B cell (primary cell): Measurements from ENCODE around the gene NUDCD3. TPM values are rescaled to one million over a fixed set of nuclear protein-coding genes. Genes with fewer than 3 reads are reported as not detected.

Source experiments
- ATAC-seq: fragments of 200-7000 bp; cut with Tn5 transposase; one replicate; pipeline ENCODE4 v1.10.0; 2021; ENCODE audit warnings: low read depth, mild to moderate bottlenecking, moderate number of reproducible peaks, moderate library complexity
- CTCF ChIA-PET: fragments of 350-600 bp; sonication (Branson Sonifier 250); formaldehyde crosslinking; loops from one replicate; lab custom pipeline; 2021; ENCODE audit warnings: antibody characterized with exemption, inconsistent platforms; lab: Charles Lee
- POLR2A ChIA-PET: fragments of 350-600 bp; sonication (Branson Sonifier 250); formaldehyde crosslinking; loops from one replicate; lab custom pipeline; 2021; ENCODE audit warnings: antibody characterized with exemption; lab: Charles Lee
- DNase-seq: peaks from one replicate; pipeline ENCODE4 v3.0.0; 2013
- H2AFZ ChIP-seq: 2 replicates; pipeline ENCODE4 v1.6.1; 2012; ENCODE audit warnings: mild to moderate bottlenecking, low read depth, low read length; ENCODE audit not compliant: insufficient read depth, poor library complexity, severe bottlenecking
- H3K27ac ChIP-seq, 2 donors: 1 replicate in 1 of 2; 2 replicates in 1 of 2; pipeline ENCODE4 v1.5.1; 2012 to 2013; ENCODE audit warnings: low read length in 2 of 2, mild to moderate bottlenecking in 2 of 2, moderate library complexity in 1 of 2
- H3K27me3 ChIP-seq, 4 experiments: fragments of 200-600 bp in 1 of 4; sonication (generic) in 1 of 4; replicated peaks in 1 of 4; 1 replicate in 2 of 4; 2 replicates in 2 of 4; pipeline versions ENCODE4 v1.6.1 to v1.7.0; 2013 to 2016; ENCODE audit warnings: low read length in 3 of 4, mild to moderate bottlenecking in 2 of 4, mixed read lengths in 1 of 4, moderate library complexity in 1 of 4; ENCODE audit not compliant: insufficient read depth in 4 of 4, control insufficient read depth in 3 of 4; ENCODE audit errors: control extremely low read depth in 1 of 4
- H3K36me3 ChIP-seq, 2 experiments: replicated peaks in 1 of 2; 1 replicate in 1 of 2; 2 replicates in 1 of 2; pipeline versions ENCODE4 v1.6.1 to v1.7.1; 2013; ENCODE audit warnings: low read length in 1 of 2; ENCODE audit not compliant: insufficient read depth in 2 of 2, control insufficient read depth in 1 of 2; ENCODE audit errors: control extremely low read depth in 1 of 2, extremely low read depth in 1 of 2
- H3K4me1 ChIP-seq, 2 donors: fragments of 200-600 bp in 1 of 2; sonication (generic) in 1 of 2; 1 replicate in 1 of 2; 2 replicates in 1 of 2; pipeline versions ENCODE4 v1.5.1 to v1.6.1; 2013 to 2017; ENCODE audit warnings: low read length in 2 of 2; ENCODE audit not compliant: control insufficient read depth in 2 of 2, insufficient read depth in 2 of 2
- H3K4me2 ChIP-seq: replicated peaks from 2 replicates; pipeline ENCODE3; 2012; ENCODE audit warnings: mild to moderate bottlenecking, low read depth, low read length; ENCODE audit not compliant: poor library complexity, severe bottlenecking
- H3K4me3 ChIP-seq, 5 experiments: fragments of 200-600 bp in 1 of 5; sonication (generic) in 1 of 5; 1 replicate in 3 of 5; 2 replicates in 2 of 5; pipeline versions ENCODE4 v1.5.1 to v1.7.0; 2011 to 2016; ENCODE audit warnings: low read length in 4 of 5, mild to moderate bottlenecking in 4 of 5, low read depth in 2 of 5, control low read depth in 1 of 5, moderate library complexity in 1 of 5; ENCODE audit not compliant: insufficient read depth in 1 of 5; ENCODE audit errors: control extremely low read depth in 1 of 5, extremely low read depth in 1 of 5
- H3K79me2 ChIP-seq: fragments of 200-600 bp; sonication (generic); one replicate; pipeline ENCODE4 v1.6.0; 2016; ENCODE audit warnings: low read length; ENCODE audit not compliant: control insufficient read depth, insufficient read depth
- H3K9ac ChIP-seq: fragments of 200-600 bp; sonication (generic); 2 replicates; pipeline ENCODE4 v1.6.1; 2017; ENCODE audit warnings: mild to moderate bottlenecking, low read length, moderate library complexity
- H3K9me3 ChIP-seq, 3 donors: one replicate each; pipeline versions ENCODE4 v1.6.1 to v1.7.1; 2013; ENCODE audit warnings: low read length in 2 of 3; ENCODE audit not compliant: control insufficient read depth in 2 of 3, insufficient read depth in 1 of 3; ENCODE audit errors: control extremely low read depth in 1 of 3
- H4K20me1 ChIP-seq: 2 replicates; pipeline ENCODE4 v1.6.0; 2012; ENCODE audit warnings: mild to moderate bottlenecking, low read length; ENCODE audit not compliant: insufficient read depth, control insufficient read depth, poor library complexity, severe bottlenecking
- H3K27ac Mint-ChIP-seq: one replicate; pipeline ENCODE4 v1.8.0; 2021; ENCODE audit warnings: mixed read lengths
- H3K27me3 Mint-ChIP-seq: one replicate; pipeline ENCODE4 v1.8.0; 2021; ENCODE audit warnings: mixed read lengths
- H3K4me1 Mint-ChIP-seq: one replicate; pipeline ENCODE4 v1.8.0; 2021; ENCODE audit warnings: mixed read lengths
- H3K4me3 Mint-ChIP-seq: one replicate; pipeline ENCODE4 v1.8.0; 2021; ENCODE audit warnings: mixed read lengths
- H3K9me3 Mint-ChIP-seq: one replicate; pipeline ENCODE4 v1.8.0; 2022; ENCODE audit warnings: mixed read lengths; ENCODE audit not compliant: insufficient read depth
- EZH2 ChIP-seq: IDR thresholded peaks from 2 replicates; pipeline ENCODE4 v1.6.1; 2012; ENCODE audit warnings: borderline replicate concordance, low read depth, mild to moderate bottlenecking, moderate library complexity, low read length; ENCODE audit not compliant: insufficient read depth, poor library complexity, severe bottlenecking
- WGBS: methylation state at CpG from one replicate; pipeline ENCODE4 v1.1.5; 2013; ENCODE audit warnings: missing lambda C conversion rate; ENCODE audit not compliant: insufficient coverage; 5-methylcytosine and 5-hydroxymethylcytosine counted together
- intact Hi-C: fragments of 100-400 bp; cut with micrococcal nuclease; formaldehyde crosslinking; loops from one replicate; pipeline ENCODE4 v1.10.0; 2022
- polyA plus RNA-seq: library from polyadenylated mRNA; depleted of rRNA; stranded (reverse); fragments of >200 nt; gene quantifications from 2 replicates; pipeline ENCODE4 v1.2.3, GENCODE V29; 2012
- total RNA-seq, 2 donors: library from RNA; stranded (reverse); fragments of 120-200 nt in 1 of 2; gene quantifications; 1 replicate in 1 of 2; 2 replicates in 1 of 2; pipeline versions ENCODE4 v1.2.3 to v1.2.4, GENCODE V29; 2013 to 2022
- TF ChIP-seq, protein P1 (sequence below): fragments of 200-600 bp; IDR thresholded peaks from one replicate; pipeline ENCODE4 v1.8.0; 2022; ENCODE audit warnings: antibody characterized with exemption, mild to moderate bottlenecking

The NUDCD3 gene
- total and polyA plus RNA-seq, 2 donors (not counting 1 experiment from before 2014, with no cell fraction given): 29.8 to 101 TPM

DNA sequence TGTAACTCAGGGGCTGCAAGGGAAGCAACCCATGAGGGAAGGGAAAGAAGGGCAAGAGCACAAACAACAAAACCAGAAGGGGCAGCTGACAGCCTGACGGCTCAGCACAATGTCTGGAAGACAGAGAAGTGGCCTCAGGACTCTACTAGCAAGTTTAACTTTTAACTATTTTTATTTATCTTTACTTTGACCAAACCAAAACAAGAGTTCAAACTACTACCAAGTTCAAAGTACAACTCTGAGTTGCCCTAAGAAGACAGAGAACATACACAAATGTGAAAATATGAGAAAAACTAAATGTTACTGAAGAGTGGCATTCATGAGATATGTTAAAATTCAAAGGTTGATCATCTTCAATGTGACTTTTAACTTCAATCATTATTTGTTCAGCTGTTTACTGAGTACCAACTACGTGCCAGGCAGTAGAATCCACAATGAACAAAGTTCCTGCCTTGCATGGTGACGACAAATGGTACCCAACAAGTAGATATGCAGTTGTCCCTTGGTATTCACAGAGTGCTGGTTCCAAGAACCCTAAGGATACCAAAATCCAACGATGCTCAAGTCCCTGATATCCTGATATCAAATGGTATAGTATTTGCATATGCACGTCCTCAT, 19.7 kb downstream of the NUDCD3 start:
- no peaks in the 10 kb centered on the region for H3K27me3 ChIP-seq
- peaks cover 18% of the 10 kb centered on the region for H3K4me1 Mint-ChIP-seq
- 100% methylated on average over 3 of the region's 5 CpGs for WGBS
- peaks cover 97% of the 10 kb centered on the region for H3K79me2 ChIP-seq
- H3K27ac ChIP-seq: no peak overlapping the region
- intact Hi-C loops: no loop called here
- DNase-seq: no peak
- peaks cover 0 to 64% of the 10 kb centered on the region in 2 experiments for H3K36me3 ChIP-seq
- no peaks in the 10 kb centered on the region for H3K27me3 Mint-ChIP-seq
- H3K9me3 ChIP-seq: no peaks in the 10 kb centered on the region
- CTCF ChIA-PET: interaction anchor here (1.5 kb wide), 1 partner anchor 230 kb away, joined by 5 read pairs; no protein-coding TSS in a partner anchor
- H3K4me2 ChIP-seq: no peak overlapping the region
- H3K4me3 ChIP-seq: no peak overlapping the region
- no peak overlapping the region for H2AFZ ChIP-seq
- TF ChIP-seq, protein P1, sequence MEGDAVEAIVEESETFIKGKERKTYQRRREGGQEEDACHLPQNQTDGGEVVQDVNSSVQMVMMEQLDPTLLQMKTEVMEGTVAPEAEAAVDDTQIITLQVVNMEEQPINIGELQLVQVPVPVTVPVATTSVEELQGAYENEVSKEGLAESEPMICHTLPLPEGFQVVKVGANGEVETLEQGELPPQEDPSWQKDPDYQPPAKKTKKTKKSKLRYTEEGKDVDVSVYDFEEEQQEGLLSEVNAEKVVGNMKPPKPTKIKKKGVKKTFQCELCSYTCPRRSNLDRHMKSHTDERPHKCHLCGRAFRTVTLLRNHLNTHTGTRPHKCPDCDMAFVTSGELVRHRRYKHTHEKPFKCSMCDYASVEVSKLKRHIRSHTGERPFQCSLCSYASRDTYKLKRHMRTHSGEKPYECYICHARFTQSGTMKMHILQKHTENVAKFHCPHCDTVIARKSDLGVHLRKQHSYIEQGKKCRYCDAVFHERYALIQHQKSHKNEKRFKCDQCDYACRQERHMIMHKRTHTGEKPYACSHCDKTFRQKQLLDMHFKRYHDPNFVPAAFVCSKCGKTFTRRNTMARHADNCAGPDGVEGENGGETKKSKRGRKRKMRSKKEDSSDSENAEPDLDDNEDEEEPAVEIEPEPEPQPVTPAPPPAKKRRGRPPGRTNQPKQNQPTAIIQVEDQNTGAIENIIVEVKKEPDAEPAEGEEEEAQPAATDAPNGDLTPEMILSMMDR: no peak
- no peak for TF ChIP-seq EZH2
- no peaks in the 10 kb centered on the region for H3K4me1 ChIP-seq
- H4K20me1 ChIP-seq: peaks cover 92% of the 10 kb centered on the region
- ATAC-seq: no peak
- H3K9me3 Mint-ChIP-seq: no peaks in the 10 kb centered on the region
- POLR2A ChIA-PET: no interaction called here
- no peak overlapping the region for H3K9ac ChIP-seq
- no peak overlapping the region for H3K27ac Mint-ChIP-seq
- no peak overlapping the region for H3K4me3 Mint-ChIP-seq

DNA sequence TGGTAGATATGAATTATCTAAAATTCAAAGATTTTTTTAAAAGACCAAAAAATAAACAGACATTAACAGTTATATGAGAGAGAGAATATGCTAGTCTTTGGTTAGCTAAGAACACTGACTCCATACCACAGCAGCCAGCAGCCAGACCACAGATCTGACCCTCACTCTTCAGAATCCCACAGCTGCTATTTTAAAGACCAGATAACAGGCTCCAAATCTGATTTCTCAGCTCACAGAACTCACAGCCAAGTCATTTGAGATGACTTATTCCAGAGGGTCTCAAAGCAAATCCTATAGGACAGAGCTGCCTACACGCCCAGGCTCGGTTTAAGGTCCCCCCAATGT, 20.4 kb downstream of the NUDCD3 start:
- peaks cover 21% of the 10 kb centered on the region for H3K4me1 Mint-ChIP-seq
- peaks cover 94% of the 10 kb centered on the region for H4K20me1 ChIP-seq
- 100% methylated on average over 2 of the region's 2 CpGs for WGBS
- H3K27ac ChIP-seq: no peak overlapping the region
- H3K9ac ChIP-seq: no peak overlapping the region
- no peaks in the 10 kb centered on the region for H3K27me3 Mint-ChIP-seq
- H3K27ac Mint-ChIP-seq: no peak overlapping the region
- H2AFZ ChIP-seq: no peak overlapping the region
- no peaks in the 10 kb centered on the region for H3K9me3 Mint-ChIP-seq
- H3K4me3 ChIP-seq: no peak overlapping the region
- H3K79me2 ChIP-seq: peaks cover 97% of the 10 kb centered on the region
- CTCF ChIA-PET: interaction anchor here (1.2 to 1.5 kb wide), 2 partner anchors 39 to 229 kb away, joined by 3 to 5 read pairs; no protein-coding TSS in a partner anchor
- intact Hi-C loops: no loop called here
- H3K9me3 ChIP-seq: no peaks in the 10 kb centered on the region
- no peak for DNase-seq
- ATAC-seq: no peak
- H3K4me3 Mint-ChIP-seq: no peak overlapping the region
- H3K4me2 ChIP-seq: no peak overlapping the region
- H3K36me3 ChIP-seq: peaks cover 0 to 64% of the 10 kb centered on the region in 2 experiments
- H3K4me1 ChIP-seq: no peaks in the 10 kb centered on the region
- no peak for TF ChIP-seq EZH2
- TF ChIP-seq, protein P1: no peak
- POLR2A ChIA-PET: no interaction called here
- no peaks in the 10 kb centered on the region for H3K27me3 ChIP-seq
